ENCODE results near the gene SASH1. TPM values are rescaled to one million over a fixed set of nuclear protein-coding genes. Genes with fewer than 3 reads are reported as not detected.

The SASH1 gene
- total and polyA plus RNA-seq, 2 donors (not counting 1 experiment from before 2014, with no cell fraction given) = 38.6 to 44.6 TPM

- Histone ChIP-seq H2AFZ (ENCODE audit: low read length) (no peak overlapping the region), H3K4me1 (ENCODE audit: control insufficient read depth, extremely low read depth, insufficient read depth, low read length) (peaks cover 8% of the 10 kb centered on the region), H3K4me3 (replicated peaks in 1 of 4; ENCODE audit: control extremely low read depth in 1 of 4, insufficient read depth in 1 of 4, low read depth in 3 of 4, low read length in 4 of 4) (no peak overlapping the region), H4K20me1 (ENCODE audit: control insufficient read depth, extremely low read depth, insufficient read depth, low read length) (no peaks in the 10 kb centered on the region), H3K27me3 (ENCODE audit: control insufficient read depth, insufficient read depth, low read length) (no peaks in the 10 kb centered on the region), H3K9ac (ENCODE audit: insufficient read depth, low read length) (no peak overlapping the region), H3K36me3 (ENCODE audit: control insufficient read depth, insufficient read depth, low read length) (no peaks in the 10 kb centered on the region), H3K79me2 (ENCODE audit: control insufficient read depth, insufficient read depth, low read length) (no peaks in the 10 kb centered on the region), H3K4me2 (ENCODE audit: extremely low read depth, insufficient read depth, low read length) (no peak overlapping the region), H3K27ac (ENCODE audit: insufficient read depth, low read length) (no peak overlapping the region), H3K9me3 (ENCODE audit: control insufficient read depth, insufficient read depth, low read depth, low read length) (no peaks in the 10 kb centered on the region)
- TF ChIP-seq CTCF (conservative IDR thresholded peaks at IDR 0.05 in 1 of 2, IDR thresholded peaks at IDR 0.05 in 1 of 2; ENCODE audit: low read depth in 1 of 2, low read length in 2 of 2) (no peak), EZH2 (IDR thresholded peaks at IDR 0.05; ENCODE audit: low read length, missing control alignments) (no peak)
- no peak for DNase-seq (ENCODE audit: low read depth in 2 of 2)
Observed at GRCh38 chr6:148561629-148562028, 219.0 kb downstream of the SASH1 start.

- Histone ChIP-seq H3K9ac (ENCODE audit: insufficient read depth, low read length) (no peak overlapping the region), H3K27ac (ENCODE audit: insufficient read depth, low read length) (no peak overlapping the region), H3K4me2 (ENCODE audit: extremely low read depth, insufficient read depth, low read length) (no peak overlapping the region), H3K27me3 (ENCODE audit: control insufficient read depth, insufficient read depth, low read length) (no peaks in the 10 kb centered on the region), H3K4me1 (ENCODE audit: control insufficient read depth, extremely low read depth, insufficient read depth, low read length) (peaks cover 11% of the 10 kb centered on the region), H3K4me3 (replicated peaks in 1 of 4; ENCODE audit: control extremely low read depth in 1 of 4, insufficient read depth in 1 of 4, low read depth in 3 of 4, low read length in 4 of 4) (no peak overlapping the region), H3K79me2 (ENCODE audit: control insufficient read depth, insufficient read depth, low read length) (no peaks in the 10 kb centered on the region), H4K20me1 (ENCODE audit: control insufficient read depth, extremely low read depth, insufficient read depth, low read length) (no peaks in the 10 kb centered on the region), H3K9me3 (ENCODE audit: control insufficient read depth, insufficient read depth, low read depth, low read length) (no peaks in the 10 kb centered on the region), H3K36me3 (ENCODE audit: control insufficient read depth, insufficient read depth, low read length) (no peaks in the 10 kb centered on the region), H2AFZ (ENCODE audit: low read length) (no peak overlapping the region)
- DNase-seq (ENCODE audit: low read depth in 2 of 2) = no peak
- TF ChIP-seq EZH2 (IDR thresholded peaks at IDR 0.05; ENCODE audit: low read length, missing control alignments) (no peak), CTCF (conservative IDR thresholded peaks at IDR 0.05 in 1 of 2, IDR thresholded peaks at IDR 0.05 in 1 of 2; ENCODE audit: low read depth in 1 of 2, low read length in 2 of 2) (no peak)
Observed at GRCh38 chr6:148563066-148563465, 220.4 kb downstream of the SASH1 start.

GRCh38 chr6:148564494-148565035 is 221.9 kb downstream of the SASH1 start:
- DNase-seq (ENCODE audit: low read depth in 2 of 2) = no peak
- no peak overlapping the region for H3K4me3 ChIP-seq (replicated peaks in 1 of 4; ENCODE audit: control extremely low read depth in 1 of 4, insufficient read depth in 1 of 4, low read depth in 3 of 4, low read length in 4 of 4)
- no peak for TF ChIP-seq CTCF (conservative IDR thresholded peaks at IDR 0.05 in 1 of 2, IDR thresholded peaks at IDR 0.05 in 1 of 2; ENCODE audit: low read depth in 1 of 2, low read length in 2 of 2)
- no peak for TF ChIP-seq EZH2 (IDR thresholded peaks at IDR 0.05; ENCODE audit: low read length, missing control alignments)
- no peaks in the 10 kb centered on the region for H3K79me2 ChIP-seq (ENCODE audit: control insufficient read depth, insufficient read depth, low read length)
- no peaks in the 10 kb centered on the region for H3K27me3 ChIP-seq (ENCODE audit: control insufficient read depth, insufficient read depth, low read length)
- no peak overlapping the region for H3K9ac ChIP-seq (ENCODE audit: insufficient read depth, low read length)
- no peak overlapping the region for H3K27ac ChIP-seq (ENCODE audit: insufficient read depth, low read length)
- no peaks in the 10 kb centered on the region for H4K20me1 ChIP-seq (ENCODE audit: control insufficient read depth, extremely low read depth, insufficient read depth, low read length)
- H3K36me3 ChIP-seq (ENCODE audit: control insufficient read depth, insufficient read depth, low read length) = no peaks in the 10 kb centered on the region
- H2AFZ ChIP-seq (ENCODE audit: low read length) = no peak overlapping the region
- no peaks in the 10 kb centered on the region for H3K9me3 ChIP-seq (ENCODE audit: control insufficient read depth, insufficient read depth, low read depth, low read length)
- peaks cover 11% of the 10 kb centered on the region for H3K4me1 ChIP-seq (ENCODE audit: control insufficient read depth, extremely low read depth, insufficient read depth, low read length)
- no peak overlapping the region for H3K4me2 ChIP-seq (ENCODE audit: extremely low read depth, insufficient read depth, low read length)
